Measurements from ENCODE around the gene MLXIP.

GRCh38 chr12:122099856-122100255 lies 21.3 kb downstream of the MLXIP start:
- TF ChIP-seq EZH2 (optimal IDR thresholded peaks at IDR 0.05; ENCODE audit: low read depth, low read length): no peak
- no peak for TF ChIP-seq CTCF (IDR thresholded peaks at IDR 0.05; ENCODE audit: low read length)
- no peak for TF ChIP-seq EZH2phosphoT487 (IDR thresholded peaks at IDR 0.05; ENCODE audit: low read length)

Data from MM.1S (cell line).